Stomach smooth muscle (tissue), 2 donors: Measurements from ENCODE around the gene LRMDA.

Source experiments
- H3K27ac ChIP-seq: one replicate; pipeline ENCODE4 v1.7.0; 2013; ENCODE audit warnings: mild to moderate bottlenecking, low read length, inconsistent platforms
- H3K27me3 ChIP-seq, 2 donors: one replicate each; pipeline ENCODE4 v1.7.0; 2013; ENCODE audit warnings: low read length in 2 of 2; ENCODE audit not compliant: insufficient read depth in 2 of 2, control insufficient read depth in 1 of 2
- H3K36me3 ChIP-seq, 2 donors: one replicate each; pipeline ENCODE4 v1.7.0; 2013; ENCODE audit warnings: low read length in 2 of 2; ENCODE audit not compliant: control insufficient read depth in 2 of 2, insufficient read depth in 2 of 2
- H3K4me1 ChIP-seq: one replicate; pipeline ENCODE4 v1.7.0; 2013; ENCODE audit warnings: low read length; ENCODE audit not compliant: control insufficient read depth, insufficient read depth
- H3K4me3 ChIP-seq, 2 donors: one replicate each; pipeline ENCODE4 v1.7.0; 2013; ENCODE audit warnings: low read length in 2 of 2
- H3K9ac ChIP-seq, 2 donors: one replicate each; pipeline ENCODE4 v1.7.0; 2013; ENCODE audit warnings: low read length in 2 of 2, mild to moderate bottlenecking in 1 of 2
- H3K9me3 ChIP-seq, 2 donors: one replicate each; pipeline ENCODE4 v1.7.0; 2013; ENCODE audit warnings: low read length in 2 of 2; ENCODE audit not compliant: control insufficient read depth in 2 of 2
- donor health status: healthy.
- donor health status: Pancreatic carcinoma.

LRMDA gene

GRCh38 chr10:75408509-75408875 lies 22.9 kb upstream of the LRMDA start:
- Histone ChIP-seq H3K27ac (no peak overlapping the region), H3K4me3 (peak overlapping the region; percentile 40 to 82), H3K36me3 (no peaks in the 10 kb centered on the region), H3K9ac (peak overlapping the region; percentile 13 to 38), H3K27me3 (peaks cover 0 to 1% of the 10 kb centered on the region in 2 donors), H3K4me1 (peaks cover 31% of the 10 kb centered on the region), H3K9me3 (peaks cover 0 to 3% of the 10 kb centered on the region in 2 donors)

GRCh38 chr10:75408911-75409885 lies 22.2 kb upstream of the LRMDA start:
- Histone ChIP-seq H3K9me3 (peaks cover 0 to 3% of the 10 kb centered on the region in 2 donors), H3K4me1 (peaks cover 24% of the 10 kb centered on the region), H3K9ac (peak overlapping the region; percentile 68 to 74), H3K27me3 (no peaks in the 10 kb centered on the region), H3K27ac (peak overlapping the region; percentile 64), H3K4me3 (peak overlapping the region; percentile 72 to 82), H3K36me3 (no peaks in the 10 kb centered on the region)

GRCh38 chr10:75410132-75411005 lies 21.1 kb upstream of the LRMDA start:
- no peak overlapping the region for H3K27ac ChIP-seq
- peaks cover 18% of the 10 kb centered on the region for H3K4me1 ChIP-seq
- H3K4me3 ChIP-seq, result peak overlapping the region in 1 of 2 donors; percentile 72
- H3K9me3 ChIP-seq, result peaks cover 0 to 3% of the 10 kb centered on the region in 2 donors
- H3K36me3 ChIP-seq, result no peaks in the 10 kb centered on the region
- no peak overlapping the region for H3K9ac ChIP-seq
- no peaks in the 10 kb centered on the region for H3K27me3 ChIP-seq

GRCh38 chr10:75414527-75414926 lies 16.9 kb upstream of the LRMDA start:
- no peak overlapping the region for H3K4me3 ChIP-seq
- no peaks in the 10 kb centered on the region for H3K9me3 ChIP-seq
- no peaks in the 10 kb centered on the region for H3K27me3 ChIP-seq
- no peaks in the 10 kb centered on the region for H3K36me3 ChIP-seq
- H3K4me1 ChIP-seq, result peaks cover 8% of the 10 kb centered on the region
- no peak overlapping the region for H3K9ac ChIP-seq
- no peak overlapping the region for H3K27ac ChIP-seq

- Histone ChIP-seq H3K36me3 (no peaks in the 10 kb centered on the region), H3K9me3 (no peaks in the 10 kb centered on the region), H3K9ac (no peak overlapping the region), H3K27me3 (no peaks in the 10 kb centered on the region), H3K27ac (no peak overlapping the region), H3K4me3 (no peak overlapping the region), H3K4me1 (no peaks in the 10 kb centered on the region)
These were observed 13.9 kb upstream of the LRMDA start for GRCh38 chr10:75417522-75417927.

GRCh38 chr10:75418293-75418692 lies 13.1 kb upstream of the LRMDA start:
- H3K36me3 ChIP-seq, result no peaks in the 10 kb centered on the region
- H3K9ac ChIP-seq, result no peak overlapping the region
- no peaks in the 10 kb centered on the region for H3K4me1 ChIP-seq
- no peaks in the 10 kb centered on the region for H3K27me3 ChIP-seq
- no peak overlapping the region for H3K4me3 ChIP-seq
- no peak overlapping the region for H3K27ac ChIP-seq
- no peaks in the 10 kb centered on the region for H3K9me3 ChIP-seq

GRCh38 chr10:75418712-75419111 lies 12.7 kb upstream of the LRMDA start:
- no peaks in the 10 kb centered on the region for H3K36me3 ChIP-seq
- H3K9me3 ChIP-seq, result no peaks in the 10 kb centered on the region
- no peak overlapping the region for H3K27ac ChIP-seq
- H3K9ac ChIP-seq, result no peak overlapping the region
- H3K4me3 ChIP-seq, result no peak overlapping the region
- no peaks in the 10 kb centered on the region for H3K4me1 ChIP-seq
- no peaks in the 10 kb centered on the region for H3K27me3 ChIP-seq

- Histone ChIP-seq H3K27ac (no peak overlapping the region), H3K4me3 (no peak overlapping the region), H3K9ac (no peak overlapping the region), H3K27me3 (peaks cover 0 to 2% of the 10 kb centered on the region in 2 donors), H3K4me1 (no peaks in the 10 kb centered on the region), H3K9me3 (no peaks in the 10 kb centered on the region), H3K36me3 (no peaks in the 10 kb centered on the region)
These were observed 8.5 kb upstream of the LRMDA start for GRCh38 chr10:75422913-75423312.

GRCh38 chr10:75424571-75424970 lies 6.9 kb upstream of the LRMDA start:
- no peaks in the 10 kb centered on the region for H3K36me3 ChIP-seq

GRCh38 chr10:75425291-75426079 lies 5.9 kb upstream of the LRMDA start:
- no peak overlapping the region for H3K27ac ChIP-seq
- peaks cover 0 to 2% of the 10 kb centered on the region in 2 donors for H3K27me3 ChIP-seq
- no peaks in the 10 kb centered on the region for H3K9me3 ChIP-seq
- peaks cover 7% of the 10 kb centered on the region for H3K4me1 ChIP-seq
- H3K4me3 ChIP-seq, result no peak overlapping the region
- no peaks in the 10 kb centered on the region for H3K36me3 ChIP-seq
- no peak overlapping the region for H3K9ac ChIP-seq

More at GRCh38 chr10:75424571-75424970, 6.9 kb upstream of the LRMDA start:
- no peak overlapping the region for H3K27ac ChIP-seq
- no peaks in the 10 kb centered on the region for H3K9me3 ChIP-seq
- H3K27me3 ChIP-seq, result peaks cover 0 to 2% of the 10 kb centered on the region in 2 donors
- H3K4me1 ChIP-seq, result no peaks in the 10 kb centered on the region
- H3K9ac ChIP-seq, result no peak overlapping the region
- H3K4me3 ChIP-seq, result no peak overlapping the region
